Retinal pigment epithelial cell (primary cell): Measurements from ENCODE around the gene SAPCD1.
"Not testable (repeated sequence)": the region's sequence is repeated elsewhere in the genome, so short reads cannot be mapped to it uniquely, and the experiment has no call there.

Source experiments
- DNase-seq: peaks from one replicate; pipeline ENCODE4 v3.0.0-alpha.2; 2010; ENCODE audit warnings: low read depth
- H3K4me3 ChIP-seq: 2 replicates; pipeline ENCODE4 v1.5.1; 2011; ENCODE audit warnings: mild to moderate bottlenecking, low read length, control low read depth, moderate library complexity
- TF ChIP-seq, protein P1 (sequence below): conservative IDR thresholded peaks from 2 replicates; pipeline ENCODE4 v1.5.1; 2011; ENCODE audit warnings: low read depth, low read length, control low read depth, inconsistent platforms

Gene SAPCD1

DNA sequence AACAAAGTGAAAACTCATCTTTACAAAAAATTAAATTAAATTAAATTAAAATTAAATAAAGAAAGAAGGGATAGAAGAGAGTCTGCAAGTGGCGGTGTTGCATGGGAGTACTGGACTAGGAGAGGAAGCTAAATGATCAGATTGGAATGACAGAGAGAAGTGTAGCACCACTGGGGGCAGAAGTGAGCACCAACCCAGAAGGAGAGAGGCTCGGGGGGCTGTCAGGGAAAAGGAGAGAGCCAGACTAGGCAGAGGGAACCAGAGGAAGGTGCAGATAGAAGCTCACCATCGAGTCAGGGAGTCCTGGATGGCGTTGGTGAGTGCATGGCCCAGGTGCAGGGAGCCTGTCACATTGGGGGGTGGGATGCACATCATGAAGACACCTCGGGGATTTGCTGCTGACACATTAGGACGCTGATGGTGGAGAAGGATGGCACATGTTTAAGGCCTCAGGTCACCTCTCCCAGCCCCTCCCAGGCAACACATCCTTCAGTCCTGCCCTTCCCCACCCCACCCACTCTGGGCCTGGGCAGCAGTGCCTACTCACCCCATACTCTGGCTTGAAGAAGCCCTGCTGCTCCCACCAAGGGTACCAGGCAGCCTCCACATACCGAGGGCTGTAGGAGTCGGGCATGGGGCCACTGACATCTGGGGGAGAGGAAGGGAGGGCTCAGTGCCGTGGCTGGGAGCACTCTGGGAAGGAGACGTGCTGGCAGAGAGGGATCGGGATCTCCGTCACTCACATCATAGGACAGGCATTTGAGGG, 29.1 kb downstream of the SAPCD1 start:
- TF ChIP-seq, protein P1, sequence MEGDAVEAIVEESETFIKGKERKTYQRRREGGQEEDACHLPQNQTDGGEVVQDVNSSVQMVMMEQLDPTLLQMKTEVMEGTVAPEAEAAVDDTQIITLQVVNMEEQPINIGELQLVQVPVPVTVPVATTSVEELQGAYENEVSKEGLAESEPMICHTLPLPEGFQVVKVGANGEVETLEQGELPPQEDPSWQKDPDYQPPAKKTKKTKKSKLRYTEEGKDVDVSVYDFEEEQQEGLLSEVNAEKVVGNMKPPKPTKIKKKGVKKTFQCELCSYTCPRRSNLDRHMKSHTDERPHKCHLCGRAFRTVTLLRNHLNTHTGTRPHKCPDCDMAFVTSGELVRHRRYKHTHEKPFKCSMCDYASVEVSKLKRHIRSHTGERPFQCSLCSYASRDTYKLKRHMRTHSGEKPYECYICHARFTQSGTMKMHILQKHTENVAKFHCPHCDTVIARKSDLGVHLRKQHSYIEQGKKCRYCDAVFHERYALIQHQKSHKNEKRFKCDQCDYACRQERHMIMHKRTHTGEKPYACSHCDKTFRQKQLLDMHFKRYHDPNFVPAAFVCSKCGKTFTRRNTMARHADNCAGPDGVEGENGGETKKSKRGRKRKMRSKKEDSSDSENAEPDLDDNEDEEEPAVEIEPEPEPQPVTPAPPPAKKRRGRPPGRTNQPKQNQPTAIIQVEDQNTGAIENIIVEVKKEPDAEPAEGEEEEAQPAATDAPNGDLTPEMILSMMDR: peak; percentile 72
- no peak overlapping the region for H3K4me3 ChIP-seq
- DNase-seq: no peak

DNA sequence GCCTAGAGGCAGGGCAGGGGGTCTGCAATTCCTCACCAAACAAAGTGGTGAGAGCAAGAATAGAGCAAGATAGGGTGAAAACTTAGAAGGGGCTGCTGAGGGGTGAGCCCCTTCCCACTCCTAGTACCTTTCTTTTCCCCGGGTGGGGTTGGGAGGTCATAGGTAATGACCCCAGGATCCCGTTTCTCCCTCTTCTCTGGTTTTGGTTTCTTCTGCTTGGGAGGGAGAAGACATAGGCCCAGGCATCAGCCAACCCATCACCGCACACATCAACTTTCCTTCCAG, 29.6 kb downstream of the SAPCD1 start:
- H3K4me3 ChIP-seq: no peak overlapping the region
- DNase-seq: no peak
- TF ChIP-seq, protein P1: no peak

DNA sequence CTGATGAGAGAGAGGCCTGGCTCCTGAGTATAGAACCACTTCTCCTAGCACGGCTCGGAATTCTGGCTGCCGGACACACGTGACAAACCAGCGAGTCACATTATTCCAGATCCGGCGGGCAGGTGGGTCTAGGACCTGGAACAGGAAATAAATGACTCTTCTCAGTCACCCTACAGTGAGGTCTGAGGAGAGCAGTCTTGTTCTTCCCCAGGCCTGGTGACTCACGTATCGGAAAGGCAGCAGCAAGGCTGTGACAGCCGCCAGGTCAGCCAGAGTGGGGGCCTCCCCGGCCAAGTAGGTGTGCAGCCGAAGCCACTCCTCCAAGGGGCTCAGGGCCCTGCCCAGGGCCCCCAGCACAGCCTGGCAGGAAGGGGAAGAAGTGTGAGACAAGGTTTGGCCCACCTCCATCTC, 30.3 kb downstream of the SAPCD1 start:
- no peak for DNase-seq
- H3K4me3 ChIP-seq: no peak overlapping the region
- TF ChIP-seq, protein P1: no peak

DNA sequence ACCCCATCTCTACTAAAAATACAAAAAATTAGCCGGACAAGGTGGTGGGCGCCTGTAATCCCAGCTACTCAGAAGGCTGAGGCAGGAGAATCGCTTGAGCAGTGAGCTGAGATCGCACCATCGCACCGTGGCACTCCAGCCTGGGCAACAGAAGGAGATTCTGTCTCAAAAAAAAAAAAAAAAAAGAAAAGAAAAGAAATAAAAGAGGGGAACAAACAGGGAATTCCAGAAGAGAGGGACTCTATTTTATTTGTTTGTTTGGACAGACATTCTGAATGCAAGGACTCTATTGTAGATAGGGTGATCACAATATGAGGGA, 31.4 kb downstream of the SAPCD1 start:
- not testable (repeated sequence) for DNase-seq
- H3K4me3 ChIP-seq: peak overlapping the region; percentile 88

DNA sequence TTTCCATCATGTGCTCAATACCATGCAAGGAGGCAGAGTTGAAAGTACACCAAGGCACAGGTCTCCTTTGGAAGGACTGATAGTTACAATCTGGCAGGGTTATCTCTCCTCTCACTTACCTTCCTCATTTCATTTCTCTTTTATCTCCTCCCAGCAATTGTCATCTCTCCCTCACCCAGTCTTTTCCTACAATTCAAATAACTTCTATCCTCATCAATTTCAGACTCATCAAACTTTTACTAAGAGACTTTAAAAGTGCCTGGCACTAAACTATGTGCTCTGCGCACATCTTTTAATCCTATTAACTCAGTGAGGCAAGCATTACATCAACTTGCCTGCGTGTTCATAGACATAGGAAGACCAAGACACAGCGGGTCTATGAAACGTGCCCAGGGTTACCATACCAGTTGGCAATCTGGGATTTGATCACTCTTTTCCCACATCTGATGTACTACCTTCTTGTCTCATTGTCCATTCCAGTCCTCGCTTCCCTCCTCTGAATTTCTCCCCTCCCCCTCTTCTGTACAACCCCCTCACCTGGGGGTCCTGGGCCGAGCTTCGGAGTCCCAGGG, 31.9 kb downstream of the SAPCD1 start:
- peak; percentile 65 for DNase-seq
- TF ChIP-seq, protein P1: no peak

DNA sequence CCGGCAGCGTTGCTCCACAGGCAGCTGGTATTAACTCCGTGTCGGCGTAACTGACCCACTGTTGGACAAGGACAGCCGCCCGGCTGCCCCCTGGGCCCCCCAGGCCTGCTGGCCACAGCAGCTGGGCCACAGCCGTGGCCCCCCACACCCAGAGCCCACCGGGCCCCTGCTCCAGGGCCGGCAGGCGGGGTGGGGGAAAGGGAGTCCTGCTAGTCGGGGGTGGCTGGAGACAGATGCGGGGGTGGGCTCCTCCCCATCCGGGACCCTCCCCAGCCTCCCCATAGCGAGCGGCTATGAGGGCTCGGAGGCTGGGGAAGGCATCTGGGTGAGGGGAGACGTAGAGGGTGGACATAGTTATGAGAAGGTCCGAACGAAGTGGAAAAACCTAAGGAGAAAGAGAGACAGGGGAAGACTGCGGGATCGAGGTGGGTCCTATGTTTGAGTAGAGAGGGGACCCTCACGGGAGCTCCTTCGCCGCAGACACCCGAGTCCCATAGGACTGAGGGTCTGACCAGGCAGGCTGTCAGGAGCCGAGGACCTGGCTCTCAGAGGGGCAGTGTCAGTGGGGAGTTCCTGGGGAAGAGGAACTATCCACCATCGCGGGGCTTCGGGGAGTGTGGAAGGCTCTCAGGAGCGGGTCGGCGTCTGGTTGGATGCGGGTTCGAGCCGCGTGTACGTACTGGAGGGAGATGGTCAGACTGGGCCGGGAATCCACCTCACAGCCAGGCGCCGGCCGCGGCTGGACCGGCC, 32.6 kb downstream of the SAPCD1 start:
- DNase-seq: no peak
- TF ChIP-seq, protein P1: no peak
- peak overlapping the region; percentile 88 for H3K4me3 ChIP-seq

More for the DNA sequence above, 31.9 kb downstream of the SAPCD1 start:
- peak overlapping the region; percentile 88 for H3K4me3 ChIP-seq

DNA sequence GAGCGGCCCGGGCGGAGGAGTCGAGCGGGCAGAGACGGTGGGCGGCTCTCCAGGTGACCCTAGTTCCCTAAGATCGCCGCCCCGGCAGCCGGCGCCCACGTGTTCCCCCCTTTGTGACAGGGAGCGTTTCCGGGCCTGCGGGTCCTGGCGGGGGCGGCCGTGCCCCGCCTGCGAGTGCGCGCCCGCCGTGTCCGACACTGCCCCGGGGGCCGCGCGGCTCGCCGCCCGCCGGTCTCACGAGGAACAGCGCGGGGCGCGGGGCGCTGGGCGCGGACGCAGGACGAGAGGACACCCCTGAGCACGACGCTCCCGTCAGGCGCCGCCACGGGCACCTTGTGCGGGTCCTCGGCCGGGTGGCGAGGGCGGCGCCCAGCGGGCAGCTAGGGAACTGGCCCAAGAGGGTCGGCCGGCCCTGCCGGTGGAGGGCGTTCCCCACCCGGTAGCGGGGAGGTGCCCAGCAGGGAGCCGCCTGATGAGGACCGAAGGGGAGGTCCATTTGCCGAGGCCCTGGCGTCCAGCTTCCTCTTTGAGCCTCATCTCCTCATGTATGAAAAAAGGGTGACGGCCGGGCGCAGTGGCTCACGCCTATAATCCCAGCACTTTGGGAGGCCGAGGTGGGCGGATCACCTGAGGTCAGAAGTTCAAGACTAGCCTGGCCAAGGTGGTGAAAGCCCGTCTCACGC, 33.3 kb downstream of the SAPCD1 start, which contains the start of gene VARS1:
Gene VARS1 (minus strand): TSS at position 137 of the 683 bp plus-strand sequence. CDS start 535 bp downstream, outside the sequence.
- H3K4me3 ChIP-seq: peak within 1 kb of the TSS; percentile 88
- DNase-seq: peak; percentile 74
- TF ChIP-seq, protein P1: peak; percentile 73
